ENCODE results near the gene PCDHB2. TPM values are rescaled to one million over a fixed set of nuclear protein-coding genes. Genes with fewer than 3 reads are reported as not detected.

The PCDHB2 gene
- total RNA-seq (2012; rRNA removed) (0.36 and 0.56 TPM in 2 replicates), polyA plus RNA-seq (2012; rRNA removed) (0.46 and 0.65 TPM in 2 replicates), Bru-seq, nascent RNA (percentile 34 among the genes with signal in this experiment), BruChase-seq, experiment 1, labeled RNA remaining after a 6-hour chase (percentile 52 among the genes with signal in this experiment), BruChase-seq, experiment 2, labeled RNA remaining after a 2-hour chase (percentile 41 among the genes with signal in this experiment)
- 0.16 and 1.2 TPM in 2 replicates for polyA plus RNA-seq (2012; cell fraction: cytosol; rRNA removed)
- 0.66 and 1.0 TPM in 2 replicates for polyA plus RNA-seq (2012; cell fraction: nucleus; rRNA removed; ENCODE audit: low replicate concordance)
- long read RNA-seq: 0 reads

DNA sequence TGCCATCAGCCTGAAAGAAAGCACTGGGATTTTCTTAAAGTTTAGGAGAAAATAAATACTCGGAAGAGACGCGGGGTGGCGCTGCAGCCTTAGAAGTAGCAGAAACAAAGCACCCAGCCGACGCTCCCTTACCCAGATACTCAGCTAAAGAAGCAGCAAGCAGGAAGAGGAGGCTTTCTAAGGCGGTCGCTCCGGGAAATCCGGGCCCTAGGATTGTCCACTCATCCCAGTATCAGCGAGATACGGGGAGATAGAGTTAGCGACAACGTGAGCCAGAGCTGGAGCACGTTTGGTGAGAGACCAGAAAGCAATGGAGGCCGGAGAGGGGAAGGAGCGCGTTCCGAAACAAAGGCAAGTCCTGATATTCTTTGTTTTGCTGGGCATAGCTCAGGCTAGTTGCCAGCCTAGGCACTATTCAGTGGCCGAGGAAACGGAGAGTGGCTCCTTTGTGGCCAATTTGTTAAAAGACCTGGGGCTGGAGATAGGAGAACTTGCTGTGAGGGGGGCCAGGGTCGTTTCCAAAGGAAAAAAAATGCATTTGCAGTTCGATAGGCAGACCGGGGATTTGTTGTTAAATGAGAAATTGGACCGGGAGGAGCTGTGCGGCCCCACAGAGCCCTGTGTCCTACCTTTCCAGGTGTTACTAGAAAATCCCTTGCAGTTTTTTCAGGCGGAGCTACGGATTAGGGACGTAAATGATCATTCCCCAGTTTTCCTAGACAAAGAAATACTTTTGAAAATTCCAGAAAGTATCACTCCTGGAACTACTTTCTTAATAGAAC lies at the start of gene PCDHB2:
Gene PCDHB2, plus strand, starts transcription at position 135 of the 782 bp plus-strand sequence. Its CDS starts 176 bp downstream, at position 311.
- Histone ChIP-seq H2AK9ac (replicated peaks; ENCODE audit: low read depth, low read length, poor library complexity) (no peak within 1 kb of the TSS), H3K27ac (ENCODE audit: insufficient read depth, low read length) (peak within 1 kb of the TSS; percentile 74; the same call in 1 of the 2 replicates), H3K56ac (ENCODE audit: extremely low read depth, insufficient read depth, low read length) (0 out of 2 replicates have a peak within 1 kb of the TSS, but pooled peaks have one; percentile 19), H4K8ac (ENCODE audit: low read depth in 2 of 2, low read length in 2 of 2) (no peak within 1 kb of the TSS), H3K36me3 (ENCODE audit: control insufficient read depth, insufficient read depth, low read length) (no peaks in the 10 kb centered on the region), H2AK5ac (ENCODE audit: low read depth, low read length) (no peak within 1 kb of the TSS), H2BK15ac (ENCODE audit: low read depth, low read length) (no peak within 1 kb of the TSS), H3K9me1 (ENCODE audit: insufficient read depth, low read length) (no peaks in the 10 kb centered on the region), H3K27me3 (ENCODE audit: control insufficient read depth, insufficient read depth, low read length) (no peaks in the 10 kb centered on the region), H4K91ac (ENCODE audit: insufficient read depth, low read depth, low read length) (no peak within 1 kb of the TSS), H2BK120ac (ENCODE audit: low read depth, low read length) (no peak within 1 kb of the TSS), H3K4me2 (ENCODE audit: low read depth, low read length) (peak within 1 kb of the TSS; percentile 45), H3K4me1 (ENCODE audit: control insufficient read depth, insufficient read depth, low read length) (no peaks in the 10 kb centered on the region), H3K9ac (ENCODE audit: low read depth, low read length) (peak within 1 kb of the TSS; percentile 92), H3K23ac (ENCODE audit: low read depth, low read length) (no peak within 1 kb of the TSS), H3K4me3 (ENCODE audit: insufficient read depth, low read depth, low read length) (peak within 1 kb of the TSS; percentile 86), H2BK20ac (ENCODE audit: low read depth, low read length) (no peak within 1 kb of the TSS), H4K20me1 (ENCODE audit: insufficient read depth, low read length) (no peaks in the 10 kb centered on the region), H3K79me1 (ENCODE audit: low read depth in 1 of 2, low read length in 2 of 2) (no peaks in the 10 kb centered on the region), H4K5ac (ENCODE audit: low read depth, low read length) (peak within 1 kb of the TSS; percentile 36), H2BK5ac (ENCODE audit: low read depth, low read length, poor library complexity, severe bottlenecking) (no peak within 1 kb of the TSS), H2AFZ (replicated peaks; ENCODE audit: low read length, poor library complexity) (peak within 1 kb of the TSS; percentile 18), H3K14ac (replicated peaks; ENCODE audit: low read depth, low read length) (no peak within 1 kb of the TSS), H3K9me3 (ENCODE audit: control insufficient read depth, insufficient read depth, low read length) (peaks cover 9% of the 10 kb centered on the region), H3K18ac (ENCODE audit: low read depth, low read length) (peak within 1 kb of the TSS; percentile 52), H3K4ac (ENCODE audit: low read depth, low read length) (no peak within 1 kb of the TSS)
- DNase-seq: peak; percentile 14
- TF ChIP-seq MAFK (IDR thresholded peaks at IDR 0.05; ENCODE audit: low read depth, low read length): no peak
- TF ChIP-seq CTCF (conservative IDR thresholded peaks at IDR 0.05; ENCODE audit: low read depth, low read length): peak; percentile 29
- ChIA-PET POLR2A (ENCODE audit: unreplicated experiment) (no interaction called here), CTCF (interaction anchor here (0.6 to 1.2 kb wide), 2 partner anchors 11 to 104 kb away, joined by 3 to 4 read pairs; no protein-coding TSS in a partner anchor)
- intact Hi-C loops (cut with micrococcal nuclease) (loop anchor here (5.0 kb wide), 1 partner anchor 468 kb away; no protein-coding TSS in a partner anchor), dilution Hi-C loops (cut with HindIII; ENCODE audit: low sequenced_read_pairs, unreplicated experiment) (no loop called here), in situ Hi-C loops (cut with MboI; ENCODE audit: low sequenced_read_pairs) (no loop called here)
- peak; percentile 53 for ATAC-seq (ENCODE audit: low read depth)
- BruUV-seq (replicated peaks): no TSS peak
- 15% methylated on average over 7 of the region's 29 CpGs; no CpG with 5 or more reads in 1 of the 2 experiments for WGBS, 2 experiments (ENCODE audit: extremely low coverage in 2 of 2, insufficient read length in 1 of 2)

Measured in IMR-90 (cell line).